Left lung (tissue), 14 donors: Measurements from ENCODE around the gene DGLUCY. TPM values are rescaled to one million over a fixed set of nuclear protein-coding genes. Genes with fewer than 3 reads are reported as not detected.

Experiments used
- ATAC-seq: fragments of 200-7000 bp; cut with Tn5 transposase; one replicate; pipeline ENCODE4 v1.9.1; 2020; ENCODE audit warnings: moderate library complexity
- DNase-seq, 4 donors: peaks; one replicate each; pipeline ENCODE4 v3.0.0-alpha.2; 2013 to 2020
- H3K27ac ChIP-seq, 2 donors: fragments of 200-600 bp; sonication (generic) in 1 of 2; one replicate each; pipeline versions ENCODE4 v1.5.0 to v1.8.0; 2020 to 2021
- H3K27me3 ChIP-seq, 2 donors: fragments of 200-600 bp; sonication (generic) in 1 of 2; one replicate each; pipeline versions ENCODE4 v1.5.0 to v1.8.0; 2020 to 2021
- H3K36me3 ChIP-seq, 2 donors: fragments of 200-600 bp; sonication (generic) in 1 of 2; one replicate each; pipeline versions ENCODE4 v1.5.0 to v1.8.0; 2020 to 2021
- H3K4me1 ChIP-seq, 2 donors: fragments of 200-600 bp; one replicate each; pipeline ENCODE4 v1.8.0; 2021
- H3K4me3 ChIP-seq, 2 donors: fragments of 200-600 bp; sonication (generic) in 1 of 2; one replicate each; pipeline versions ENCODE4 v1.5.0 to v1.8.0; 2020 to 2021; ENCODE audit warnings: mild to moderate bottlenecking in 1 of 2
- H3K9me3 ChIP-seq, 2 donors: fragments of 200-600 bp; sonication (generic) in 1 of 2; one replicate each; pipeline versions ENCODE4 v1.5.0 to v1.8.0; 2020 to 2021
- CTCF ChIP-seq, 2 donors: fragments of 200-600 bp; sonication (generic) in 1 of 2; IDR thresholded peaks; one replicate each; pipeline versions ENCODE4 v1.5.0 to v1.8.0; 2021; ENCODE audit warnings: antibody characterized with exemption in 2 of 2
- intact Hi-C, 2 donors: fragments of 100-400 bp; cut with DNase I; formaldehyde crosslinking; loops; one replicate each; pipeline versions ENCODE4 v1.11.2 to v1.14.2; 2022
- long read RNA-seq, 12 donors: library from polyadenylated mRNA in 2 of 12; unstranded in 2 of 12; transcript quantifications; one replicate each; pipeline ENCODE4 v2.0.0 and lab custom pipeline, GENCODE V29; 2019 to 2026
- polyA plus RNA-seq, 6 donors: library from polyadenylated mRNA; unstranded; fragments of 120-200 nt; gene quantifications; one replicate each; pipeline ENCODE4 v1.2.1, GENCODE V29; 2013; ENCODE audit not compliant: insufficient read length in 6 of 6
- total RNA-seq, 2 donors: library from RNA; stranded (reverse); fragmentation: NEBNext Ultra II Directional; extraction: Animal tissue kit (Norgen Biotek cat#: 25700); gene quantifications; one replicate each; pipeline ENCODE4 v1.2.1, GENCODE V29; 2021
- donor health status: DM: no; HTN: yes; CAD: no.
- donor health status: DM: no; HTN: no; CAD: no.

The DGLUCY gene
- total RNA-seq (10 to 100 TPM; 74.9 to 77.0 TPM), polyA plus RNA-seq (10 to 100 TPM; 56.7 to 69.5 (median 66.1) TPM)
- long read RNA-seq, donor 1, partial matches to known transcripts, result 0 of 1 reads
- long read RNA-seq, donor 1, other reads (novel, unspliced or antisense), result 0 of 1 reads
- long read RNA-seq, donor 2, partial matches to known transcripts, result 0 of 1 reads
- long read RNA-seq, donor 2, other reads (novel, unspliced or antisense), result 0 of 1 reads
- long read RNA-seq, donor 3, partial matches to known transcripts, result 0 of 4 reads
- long read RNA-seq, donor 3, other reads (novel, unspliced or antisense), result 0 of 4 reads
- long read RNA-seq, donor 4, partial matches to known transcripts, result 4 of 17 reads
- long read RNA-seq, donor 4, other reads (novel, unspliced or antisense), result 13 of 17 reads
- long read RNA-seq, donor 5, partial matches to known transcripts, result 0 of 2 reads
- long read RNA-seq, donor 5, other reads (novel, unspliced or antisense), result 0 of 2 reads
- long read RNA-seq, donor 6, result 0 reads
- long read RNA-seq, donor 7, partial matches to known transcripts, result 0 of 1 reads
- long read RNA-seq, donor 7, other reads (novel, unspliced or antisense), result 0 of 1 reads
- long read RNA-seq, donor 8, result 0 reads
- long read RNA-seq, donor 9, result 0 reads
- long read RNA-seq, donor 10, partial matches to known transcripts, result 3 of 15 reads
- long read RNA-seq, donor 10, other reads (novel, unspliced or antisense), result 12 of 15 reads
- long read RNA-seq, donor 11, result 0 reads
- long read RNA-seq, donor 12, partial matches to known transcripts, result 0 of 2 reads
- long read RNA-seq, donor 12, other reads (novel, unspliced or antisense), result 0 of 2 reads

- intact Hi-C loops, result no loop called here
- Histone ChIP-seq H3K4me3 (peak within 1 kb of the TSS; percentile 49 to 67), H3K4me1 (peaks cover 21 to 66% of the 10 kb centered on the region in 2 donors), H3K27me3 (no peaks in the 10 kb centered on the region), H3K36me3 (peaks cover 0 to under 1% of the 10 kb centered on the region in 2 donors), H3K27ac (peak within 1 kb of the TSS; percentile 96 to 98), H3K9me3 (no peaks in the 10 kb centered on the region)
- ATAC-seq, result peak; percentile 88
- TF ChIP-seq CTCF (IDR thresholded peaks at IDR 0.05), result no peak
- DNase-seq, result peak in 3 of 4 donors; percentile 88 to 91 (median 88)
Measured at GRCh38 chr14:91113829-91114078, at the start of gene DGLUCY. TSS of gene DGLUCY (plus strand) at chr14:91114073. CDS start at chr14:91160295, 46,222 bp downstream.

GRCh38 chr14:91065266-91065665, 48.6 kb upstream of the DGLUCY start:
- intact Hi-C loops, result no loop called here
- Histone ChIP-seq H3K36me3 (no peaks in the 10 kb centered on the region), H3K4me3 (no peak overlapping the region), H3K27ac (no peak overlapping the region), H3K4me1 (peaks cover 6 to 28% of the 10 kb centered on the region in 2 donors), H3K9me3 (no peaks in the 10 kb centered on the region), H3K27me3 (no peaks in the 10 kb centered on the region)
- ATAC-seq, result no peak
- no peak for TF ChIP-seq CTCF (IDR thresholded peaks at IDR 0.05)
- no peak for DNase-seq

- Histone ChIP-seq H3K4me3 (no peak overlapping the region), H3K27ac (no peak overlapping the region), H3K36me3 (no peaks in the 10 kb centered on the region), H3K9me3 (no peaks in the 10 kb centered on the region), H3K4me1 (peaks cover 0 to 15% of the 10 kb centered on the region in 2 donors), H3K27me3 (no peaks in the 10 kb centered on the region)
- no peak for ATAC-seq
- no peak for TF ChIP-seq CTCF (IDR thresholded peaks at IDR 0.05)
- no peak for DNase-seq
- intact Hi-C loops, result no loop called here
Measured at GRCh38 chr14:91067186-91067585, 46.7 kb upstream of the DGLUCY start.

GRCh38 chr14:91068642-91069041, 45.2 kb upstream of the DGLUCY start:
- Histone ChIP-seq H3K9me3 (no peaks in the 10 kb centered on the region), H3K27ac (no peak overlapping the region), H3K36me3 (no peaks in the 10 kb centered on the region), H3K27me3 (no peaks in the 10 kb centered on the region), H3K4me3 (no peak overlapping the region), H3K4me1 (peaks cover 0 to 5% of the 10 kb centered on the region in 2 donors)
- intact Hi-C loops, result no loop called here
- no peak for TF ChIP-seq CTCF (IDR thresholded peaks at IDR 0.05)
- DNase-seq (no peak), ATAC-seq (no peak)

- H3K27me3 ChIP-seq, result no peaks in the 10 kb centered on the region
- no peaks in the 10 kb centered on the region for H3K4me1 ChIP-seq
- TF ChIP-seq CTCF (IDR thresholded peaks at IDR 0.05), result no peak
- H3K4me3 ChIP-seq, result no peak overlapping the region
- H3K27ac ChIP-seq, result no peak overlapping the region
- no peaks in the 10 kb centered on the region for H3K9me3 ChIP-seq
- no peaks in the 10 kb centered on the region for H3K36me3 ChIP-seq
- no peak for ATAC-seq
- DNase-seq, result no peak
- intact Hi-C loops, result no loop called here
Measured at GRCh38 chr14:91070572-91070971, 43.3 kb upstream of the DGLUCY start.
